Caki2 (cell line): ENCODE data around the gene RLF. TPM values are rescaled to one million over a fixed set of nuclear protein-coding genes. Genes with fewer than 3 reads are reported as not detected.
"Not testable (repeated sequence)": the region's sequence is repeated elsewhere in the genome, so short reads cannot be mapped to it uniquely, and the experiment has no call there.

ENCODE experiments used
- DNase-seq: peaks from one replicate; pipeline ENCODE4 v3.0.0-alpha.2; 2015; ENCODE audit warnings: low read depth
- in situ Hi-C: cut with HindIII; loops from 2 replicates; pipeline ENCODE4 v1.10.0; 2016; ENCODE audit warnings: low sequenced_read_pairs, low pct_unique_long_range_greater_than_20kb, mixed read lengths
- total RNA-seq: library from RNA; depleted of rRNA; stranded (reverse); fragments of >200 nt; shearing (Covaris generic); gene quantifications from 2 replicates; pipeline ENCODE4 v1.2.3, GENCODE V29; 2014; ENCODE audit warnings: low replicate concordance

RLF gene
- total RNA-seq, 1 experiment from 2014 or later = 5.2 TPM

DNA sequence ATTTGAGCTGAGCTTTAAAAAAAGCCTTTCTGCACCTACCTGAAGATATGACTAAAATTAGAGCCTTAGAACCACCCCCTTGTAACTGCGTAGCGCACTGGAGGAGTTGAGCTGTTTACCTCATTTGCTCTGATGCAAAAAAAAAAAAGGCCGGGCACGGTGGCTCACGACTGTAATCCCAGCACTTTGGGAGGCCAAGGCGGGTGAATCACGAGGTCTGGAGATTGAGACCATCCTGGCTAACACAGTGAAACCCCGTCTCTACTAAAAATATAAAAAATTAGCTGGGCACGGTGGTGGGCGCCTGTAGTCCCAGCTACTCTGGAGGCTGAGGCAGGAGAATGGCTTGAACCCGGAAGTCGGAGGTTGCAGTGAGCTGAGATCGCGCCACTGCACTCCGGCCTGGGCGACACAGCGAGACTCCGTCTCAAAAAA lies 60.3 kb downstream of the RLF start:
- in situ Hi-C loops, DNase-seq: not testable (repeated sequence)

DNA sequence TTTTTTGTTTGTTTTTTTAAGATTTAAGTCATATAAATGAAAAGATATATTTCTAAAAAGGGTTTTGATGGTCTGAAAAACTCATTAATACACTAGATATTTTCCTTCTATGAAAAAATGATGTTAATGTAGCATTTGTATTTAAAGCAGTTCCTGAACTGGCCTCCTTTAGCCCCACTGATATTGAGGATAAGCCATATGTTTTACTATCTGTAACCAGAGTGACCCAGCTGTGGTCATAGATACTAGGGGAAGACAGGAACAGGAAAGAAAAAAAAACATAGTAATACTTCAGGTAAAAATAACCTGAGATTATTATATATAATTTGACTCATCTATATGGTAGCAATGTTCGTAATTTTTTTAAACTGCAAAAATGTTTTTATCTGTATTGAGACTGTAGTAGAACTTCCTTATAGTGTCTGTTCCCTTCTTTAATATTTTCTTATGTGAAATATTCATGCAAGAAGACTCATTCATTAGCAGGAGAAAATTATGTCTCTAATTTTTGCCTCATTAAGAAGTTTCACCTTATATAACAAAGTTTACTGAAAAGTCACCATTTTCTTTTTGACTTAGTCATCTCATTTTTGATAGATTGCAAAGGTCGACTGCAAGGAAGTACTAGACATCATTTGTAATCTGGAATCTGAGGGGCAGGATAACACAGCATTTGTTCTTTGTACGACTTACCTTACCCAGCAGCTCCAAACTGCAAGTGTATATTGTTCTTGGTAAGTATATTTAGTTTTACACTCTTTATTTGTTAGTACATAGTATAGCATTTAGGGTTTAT lies 61.0 kb downstream of the RLF start:
- in situ Hi-C loops = no loop called here
- no peak for DNase-seq

GRCh38 chr1:40224040-40224439 lies 62.9 kb downstream of the RLF start:
- no peak for DNase-seq
- in situ Hi-C loops = no loop called here

- DNase-seq = no peak
- in situ Hi-C loops = no loop called here
Observed at GRCh38 chr1:40226192-40226591, 65.0 kb downstream of the RLF start.

- no peak for DNase-seq
- in situ Hi-C loops = no loop called here
Observed at GRCh38 chr1:40232444-40232843, 71.3 kb downstream of the RLF start.

- in situ Hi-C loops = no loop called here
- no peak for DNase-seq
Observed at GRCh38 chr1:40239626-40240025, 78.4 kb downstream of the RLF start.

DNA sequence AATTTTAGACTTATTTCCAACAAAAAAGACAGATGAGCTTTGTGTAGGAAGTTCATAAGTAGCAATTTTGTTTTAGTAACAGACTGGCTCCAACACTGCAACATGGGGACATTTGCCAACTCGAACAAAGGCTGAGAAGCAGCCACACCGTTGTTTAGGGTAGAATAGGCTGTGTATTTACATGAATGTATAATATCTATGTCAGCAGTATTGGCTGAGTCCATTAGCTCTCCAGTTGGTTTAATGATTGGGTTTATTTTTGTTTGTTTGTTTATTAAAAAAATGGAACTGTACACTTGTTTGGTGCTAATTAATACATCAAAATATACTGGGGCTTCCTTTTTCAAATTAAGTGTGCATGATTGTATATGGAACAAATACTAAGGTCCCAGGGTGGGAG lies 79.2 kb downstream of the RLF start:
- in situ Hi-C loops = no loop called here

GRCh38 chr1:40241362-40241761 lies 80.2 kb downstream of the RLF start:
- in situ Hi-C loops = no loop called here

More for the DNA sequence above, 79.2 kb downstream of the RLF start:
- DNase-seq = no peak

DNA sequence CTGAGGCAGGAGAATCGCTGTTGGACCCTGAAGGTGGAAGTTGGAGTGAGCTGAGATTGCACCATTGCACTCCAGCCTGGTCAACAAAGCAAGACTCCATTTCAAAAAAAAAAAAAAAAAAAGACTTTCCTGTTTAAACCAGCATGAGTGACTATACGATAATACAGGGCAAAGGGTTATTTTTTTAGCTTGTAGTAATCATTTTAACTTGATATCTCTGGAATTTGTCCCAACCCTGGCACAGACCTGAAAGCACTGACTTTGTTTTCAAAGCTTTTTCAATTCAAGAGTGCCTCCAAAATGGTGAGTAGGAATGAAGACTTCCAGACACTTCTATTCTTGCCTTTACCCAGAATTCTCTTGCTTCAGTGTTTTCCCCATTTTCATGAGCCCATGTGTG lies 82.2 kb downstream of the RLF start:
- no peak for DNase-seq
- in situ Hi-C loops = no loop called here

More at GRCh38 chr1:40241362-40241761, 80.2 kb downstream of the RLF start:
- no peak for DNase-seq

DNA sequence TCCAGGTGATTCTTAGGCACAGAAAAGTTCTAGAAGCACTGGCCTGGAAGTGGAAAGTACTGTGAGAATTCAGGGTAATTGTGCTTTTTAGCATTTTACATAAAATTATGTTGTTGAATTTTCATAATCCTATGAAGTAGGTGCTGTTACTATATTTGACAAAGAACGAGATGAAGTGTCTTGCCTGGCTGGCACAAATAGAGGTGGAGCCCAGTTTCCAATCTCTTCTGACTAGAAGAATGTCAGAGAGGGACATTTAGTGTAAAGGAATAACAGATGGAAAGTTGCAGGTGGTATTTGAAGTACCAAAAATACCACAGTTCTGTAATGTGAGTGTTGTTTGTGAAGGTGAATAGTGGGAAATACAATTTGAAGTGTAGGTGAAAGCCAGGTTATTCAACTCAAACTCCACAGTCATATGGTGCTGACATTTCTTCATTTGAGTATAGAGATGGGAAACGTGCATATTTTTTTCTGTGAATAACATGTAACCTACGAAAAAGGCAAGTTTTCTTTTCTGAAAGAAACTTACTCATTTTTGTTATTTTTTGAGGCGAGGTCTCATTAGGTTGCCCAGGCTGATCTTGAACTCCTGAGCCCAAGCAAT lies 83.1 kb downstream of the RLF start:
- no peak for DNase-seq

DNA sequence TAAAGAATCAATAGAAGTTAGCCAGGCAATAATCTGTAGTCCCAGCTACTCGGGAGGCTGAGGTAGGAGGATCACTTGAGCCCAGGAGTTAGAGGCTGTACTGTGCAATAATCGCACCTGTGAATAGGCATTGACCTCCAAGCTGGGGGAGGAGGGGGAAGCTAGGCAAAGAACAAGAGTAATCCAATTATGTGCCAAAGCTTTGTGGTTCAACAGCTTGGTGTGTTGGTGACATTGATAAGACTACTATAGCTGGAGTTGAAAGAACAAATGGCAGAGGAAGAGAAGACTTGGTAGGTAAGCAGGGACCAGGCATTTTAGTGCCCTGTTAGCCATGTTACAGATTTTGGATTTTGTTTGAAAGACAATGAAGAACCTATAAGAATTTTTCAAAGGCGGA lies 84.5 kb downstream of the RLF start:
- in situ Hi-C loops = no loop called here
- no peak for DNase-seq

More for the DNA sequence above, 83.1 kb downstream of the RLF start:
- in situ Hi-C loops = no loop called here

DNA sequence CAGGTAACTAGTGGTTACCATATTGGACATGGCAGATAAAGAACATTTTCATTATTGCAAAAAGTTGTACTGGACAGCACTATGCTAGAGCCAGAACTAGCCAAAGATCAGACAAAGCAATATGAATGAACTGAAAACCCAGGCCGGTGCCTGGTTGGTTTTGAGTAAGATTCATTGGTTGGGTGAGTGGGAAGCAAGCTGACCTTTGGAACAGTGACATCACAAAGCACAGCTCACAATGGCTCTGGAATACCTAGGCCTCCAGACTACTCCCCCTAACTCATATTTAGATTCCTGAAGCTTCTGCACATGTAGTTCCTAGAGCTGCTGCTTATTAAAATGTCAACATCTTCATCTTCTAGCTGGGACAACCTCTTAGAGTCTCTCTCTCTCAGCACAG lies 86.5 kb downstream of the RLF start, which contains the start of gene TMCO2:
Gene TMCO2, plus strand, starts transcription at position 283 of the 400 bp plus-strand sequence. Its CDS starts 57 bp downstream, at position 340.
- no peak for DNase-seq
- in situ Hi-C loops = no loop called here

DNA sequence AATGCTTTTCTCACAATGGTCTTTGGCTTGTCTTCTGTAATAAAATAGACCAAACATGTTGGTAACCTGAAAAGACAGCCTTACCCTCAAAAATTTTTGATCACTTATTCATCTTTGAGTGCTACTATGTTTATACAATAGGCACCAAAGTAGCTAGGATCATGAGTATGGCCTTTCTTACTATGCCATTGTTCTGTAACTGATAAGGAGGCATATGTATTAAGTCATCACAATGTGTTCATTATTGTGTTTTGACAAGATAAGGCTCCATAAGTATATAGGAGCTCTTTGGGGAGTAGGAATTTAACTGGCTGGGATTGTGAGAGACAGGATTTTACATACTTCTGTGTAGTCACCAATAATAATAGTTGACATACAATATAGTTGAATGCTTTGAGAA lies 87.2 kb downstream of the RLF start:
- DNase-seq = no peak
- in situ Hi-C loops = no loop called here

- no peak for DNase-seq
- in situ Hi-C loops = no loop called here
Observed at GRCh38 chr1:40251456-40251855, 90.3 kb downstream of the RLF start.

DNA sequence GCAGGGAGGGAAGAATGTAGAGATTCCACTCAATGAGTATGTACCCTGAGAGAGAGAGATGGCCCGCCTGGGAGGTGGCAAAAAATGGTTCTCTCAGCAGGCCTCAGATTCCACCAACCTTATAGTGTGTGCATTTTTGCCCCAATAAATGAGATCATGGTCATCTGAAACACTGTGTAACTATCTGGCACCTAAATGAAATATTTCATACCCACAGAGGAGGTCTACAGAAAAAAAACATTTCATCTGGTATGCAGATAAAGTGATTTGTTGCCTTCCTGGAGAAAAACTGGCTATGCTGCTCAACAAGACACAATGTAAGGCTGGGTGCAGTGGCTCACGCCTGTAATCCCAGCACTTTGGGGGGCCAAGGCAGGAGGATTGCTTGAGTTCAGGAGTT lies 91.4 kb downstream of the RLF start:
- in situ Hi-C loops = no loop called here
- DNase-seq = no peak

DNA sequence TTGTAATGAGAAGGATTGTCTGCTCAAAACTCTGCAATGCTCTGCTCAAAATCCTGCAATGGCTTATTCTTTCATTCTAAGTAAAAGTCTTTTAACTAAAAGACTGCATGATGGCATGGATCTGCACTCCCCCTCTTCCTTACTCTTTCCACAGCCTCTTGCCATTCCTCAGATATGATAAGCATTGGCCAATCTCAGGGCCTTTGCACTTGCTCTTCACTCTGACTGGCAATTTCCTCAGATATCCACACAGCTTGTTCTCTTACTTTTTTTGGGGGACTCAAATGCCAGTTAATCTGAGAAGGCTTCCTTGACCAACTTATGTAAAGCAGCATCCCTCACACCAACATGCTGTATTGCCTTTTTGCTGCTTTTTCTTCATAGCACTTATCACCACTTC lies 94.0 kb downstream of the RLF start:
- DNase-seq = no peak
- in situ Hi-C loops = no loop called here

DNA sequence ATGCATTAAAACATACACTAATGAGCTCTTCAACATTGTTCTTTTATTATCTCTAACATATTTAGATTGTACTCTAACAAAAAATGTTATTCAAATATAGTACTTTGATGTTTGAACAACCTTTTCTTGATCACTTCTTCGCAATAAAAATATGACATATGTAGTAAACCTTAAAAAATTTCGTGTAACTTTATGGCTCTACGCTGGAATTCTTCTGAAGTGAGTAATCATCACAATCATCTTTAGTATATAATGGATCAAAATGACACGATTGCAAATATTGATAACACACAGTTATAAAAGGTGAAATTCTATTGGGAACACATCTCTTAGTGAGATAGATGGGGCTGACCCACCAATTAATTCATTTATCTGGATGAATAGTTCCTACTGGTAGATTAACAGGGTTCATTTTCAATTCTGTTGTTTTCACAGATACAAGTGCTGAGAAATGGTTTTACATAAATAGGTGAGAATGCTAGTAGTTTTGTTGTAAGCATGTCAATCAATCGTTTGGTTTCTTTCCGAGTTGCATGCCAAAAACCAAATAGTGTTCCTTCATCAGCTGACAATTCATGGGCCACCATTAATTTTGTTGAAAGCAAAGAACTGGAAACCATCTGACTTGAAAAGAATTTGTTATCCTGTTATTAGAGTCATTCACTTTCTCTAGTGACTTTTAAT lies 95.4 kb downstream of the RLF start:
- no peak for DNase-seq

DNA sequence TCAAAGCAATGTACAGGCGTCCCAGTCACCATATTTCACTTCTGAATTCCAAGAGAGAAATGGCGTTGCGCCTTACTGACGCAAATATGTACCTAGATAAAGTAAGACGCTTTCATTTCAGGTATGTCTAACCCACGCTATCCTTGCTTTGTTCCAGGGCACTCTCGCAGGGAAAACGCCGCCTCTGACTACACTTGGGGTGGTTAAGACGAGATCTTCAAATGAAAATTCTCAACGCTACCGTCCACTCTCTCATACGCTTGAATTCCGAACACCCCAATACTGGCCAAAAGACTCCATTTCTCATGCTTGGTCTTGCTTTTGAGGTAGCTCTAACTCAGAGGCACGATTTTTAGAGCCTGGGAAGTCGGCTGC lies 96.1 kb downstream of the RLF start:
- DNase-seq = no peak
- in situ Hi-C loops = no loop called here

More for the DNA sequence above, 95.4 kb downstream of the RLF start:
- in situ Hi-C loops = no loop called here
